Mesothelial cell of epicardium (in vitro differentiated cells): ENCODE measurements around the gene LSMEM2. TPM values are rescaled to one million over a fixed set of nuclear protein-coding genes. Genes with fewer than 3 reads are reported as not detected.

Source experiments
- DNase-seq, 2 experiments: peaks; one replicate each; pipeline ENCODE4 v3.0.0; 2021; ENCODE audit warnings: low spot score in 2 of 2; ENCODE audit not compliant: unreplicated experiment in 2 of 2
- H3K27ac Mint-ChIP-seq: 2 replicates; pipeline ENCODE4 v1.8.0; 2021; ENCODE audit warnings: mixed read lengths
- H3K27me3 Mint-ChIP-seq: 2 replicates; pipeline ENCODE4 v1.8.0; 2021; ENCODE audit warnings: low read depth, mixed read lengths
- H3K36me3 Mint-ChIP-seq: 2 replicates; pipeline ENCODE4 v1.8.0; 2021; ENCODE audit warnings: mixed read lengths
- H3K4me1 Mint-ChIP-seq: 2 replicates; pipeline ENCODE4 v1.8.0; 2021; ENCODE audit warnings: mixed read lengths
- H3K4me3 Mint-ChIP-seq: 2 replicates; pipeline ENCODE4 v1.8.0; 2021; ENCODE audit warnings: mild to moderate bottlenecking, moderate library complexity, mixed read lengths
- H3K9me3 Mint-ChIP-seq: 2 replicates; pipeline ENCODE4 v1.8.0; 2021; ENCODE audit warnings: mixed read lengths
- total RNA-seq: library from RNA; stranded (reverse); gene quantifications from 3 replicates; pipeline ENCODE4 v1.2.1, GENCODE V29; 2021
- TF ChIP-seq, protein P1 (sequence below): fragments of 200-600 bp; sonication (generic); IDR thresholded peaks from one replicate; pipeline ENCODE4 v1.5.0; 2021; ENCODE audit warnings: antibody characterized with exemption; ENCODE audit not compliant: unreplicated experiment

LSMEM2 gene
- total RNA-seq, 1 donor from 2014 or later = 0.38 TPM

DNA sequence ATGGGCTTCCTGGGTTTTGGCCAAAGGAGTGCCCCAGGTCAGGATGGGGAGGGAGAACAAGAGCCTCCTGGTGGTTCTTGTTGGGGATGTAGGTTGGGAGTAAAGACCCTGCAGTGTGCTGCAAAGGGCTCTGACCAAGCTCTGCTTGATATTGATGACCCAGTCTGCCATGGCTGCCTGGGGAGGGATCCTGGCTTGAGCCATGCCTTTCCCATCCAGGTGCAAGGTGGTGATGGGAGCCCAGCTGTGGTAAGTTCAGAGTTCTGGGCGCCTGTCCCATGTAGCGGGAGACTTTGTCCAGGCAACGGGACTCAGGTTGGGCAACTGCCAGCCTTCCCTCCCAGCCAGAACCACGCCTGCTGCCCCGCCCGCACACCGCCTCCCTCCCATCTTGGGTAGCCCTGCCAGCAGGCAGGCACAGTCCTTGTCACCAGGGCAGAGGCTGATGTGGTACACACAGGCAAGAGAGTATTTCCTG is 40.3 kb upstream of the LSMEM2 start:
- H3K4me3 Mint-ChIP-seq = peak overlapping the region; percentile 98
- no peak for DNase-seq
- H3K27me3 Mint-ChIP-seq = no peaks in the 10 kb centered on the region
- peak overlapping the region; percentile 94 for H3K27ac Mint-ChIP-seq
- TF ChIP-seq, protein P1, sequence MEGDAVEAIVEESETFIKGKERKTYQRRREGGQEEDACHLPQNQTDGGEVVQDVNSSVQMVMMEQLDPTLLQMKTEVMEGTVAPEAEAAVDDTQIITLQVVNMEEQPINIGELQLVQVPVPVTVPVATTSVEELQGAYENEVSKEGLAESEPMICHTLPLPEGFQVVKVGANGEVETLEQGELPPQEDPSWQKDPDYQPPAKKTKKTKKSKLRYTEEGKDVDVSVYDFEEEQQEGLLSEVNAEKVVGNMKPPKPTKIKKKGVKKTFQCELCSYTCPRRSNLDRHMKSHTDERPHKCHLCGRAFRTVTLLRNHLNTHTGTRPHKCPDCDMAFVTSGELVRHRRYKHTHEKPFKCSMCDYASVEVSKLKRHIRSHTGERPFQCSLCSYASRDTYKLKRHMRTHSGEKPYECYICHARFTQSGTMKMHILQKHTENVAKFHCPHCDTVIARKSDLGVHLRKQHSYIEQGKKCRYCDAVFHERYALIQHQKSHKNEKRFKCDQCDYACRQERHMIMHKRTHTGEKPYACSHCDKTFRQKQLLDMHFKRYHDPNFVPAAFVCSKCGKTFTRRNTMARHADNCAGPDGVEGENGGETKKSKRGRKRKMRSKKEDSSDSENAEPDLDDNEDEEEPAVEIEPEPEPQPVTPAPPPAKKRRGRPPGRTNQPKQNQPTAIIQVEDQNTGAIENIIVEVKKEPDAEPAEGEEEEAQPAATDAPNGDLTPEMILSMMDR = no peak
- H3K36me3 Mint-ChIP-seq = no peaks in the 10 kb centered on the region
- H3K4me1 Mint-ChIP-seq = peaks cover 46% of the 10 kb centered on the region
- H3K9me3 Mint-ChIP-seq = no peaks in the 10 kb centered on the region

DNA sequence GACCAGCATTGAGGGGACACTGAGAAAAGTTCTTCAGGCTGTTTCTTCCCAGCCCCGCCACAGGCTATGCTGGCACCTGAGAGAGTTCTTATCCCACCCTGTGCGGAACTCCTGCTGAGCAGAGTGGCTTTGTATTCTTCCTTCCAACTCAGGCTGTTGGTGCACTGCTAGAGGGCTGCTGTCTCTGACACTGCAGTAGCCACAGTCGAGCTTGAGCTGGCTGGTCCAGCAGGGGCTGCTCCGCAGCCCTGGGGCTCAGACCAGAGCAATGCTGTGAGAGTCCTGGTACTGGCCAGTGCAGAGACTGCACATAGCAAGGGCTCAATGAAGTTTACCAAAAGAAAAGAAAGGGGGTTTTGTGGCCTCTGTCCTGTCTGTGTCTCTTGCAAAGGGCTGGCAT is 39.2 kb upstream of the LSMEM2 start:
- Mint-ChIP-seq H3K4me1 (peaks cover 45% of the 10 kb centered on the region), H3K27me3 (no peaks in the 10 kb centered on the region), H3K9me3 (no peaks in the 10 kb centered on the region), H3K36me3 (no peaks in the 10 kb centered on the region), H3K4me3 (peak overlapping the region; percentile 98), H3K27ac (peak overlapping the region; percentile 64)
- DNase-seq = no peak
- TF ChIP-seq, protein P1 = no peak

DNA sequence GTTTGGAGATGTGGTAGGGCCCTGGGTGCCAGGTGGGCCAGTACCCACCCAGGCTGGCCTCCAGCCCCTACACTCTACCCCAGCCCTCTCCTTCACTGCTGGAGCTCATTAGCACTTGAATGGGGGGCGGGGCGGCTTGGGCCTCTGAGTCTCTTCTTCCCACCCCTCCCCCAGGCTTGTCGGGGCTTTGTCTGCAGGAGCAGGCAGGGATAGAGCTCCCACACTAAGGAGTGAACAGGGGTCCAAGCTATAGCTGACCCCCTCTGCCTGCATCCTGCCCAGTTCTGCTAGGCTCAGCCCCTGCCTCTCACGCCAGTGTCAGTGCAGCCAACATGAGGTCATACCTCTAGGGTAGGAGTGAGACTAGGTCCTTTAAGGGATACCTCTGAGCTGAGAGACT is 37.7 kb upstream of the LSMEM2 start:
- no peaks in the 10 kb centered on the region for H3K9me3 Mint-ChIP-seq
- peak overlapping the region; percentile 83 for H3K27ac Mint-ChIP-seq
- peaks cover 52% of the 10 kb centered on the region for H3K4me1 Mint-ChIP-seq
- H3K4me3 Mint-ChIP-seq = no peak overlapping the region
- no peaks in the 10 kb centered on the region for H3K27me3 Mint-ChIP-seq
- no peaks in the 10 kb centered on the region for H3K36me3 Mint-ChIP-seq
- no peak for DNase-seq
- TF ChIP-seq, protein P1 = no peak

DNA sequence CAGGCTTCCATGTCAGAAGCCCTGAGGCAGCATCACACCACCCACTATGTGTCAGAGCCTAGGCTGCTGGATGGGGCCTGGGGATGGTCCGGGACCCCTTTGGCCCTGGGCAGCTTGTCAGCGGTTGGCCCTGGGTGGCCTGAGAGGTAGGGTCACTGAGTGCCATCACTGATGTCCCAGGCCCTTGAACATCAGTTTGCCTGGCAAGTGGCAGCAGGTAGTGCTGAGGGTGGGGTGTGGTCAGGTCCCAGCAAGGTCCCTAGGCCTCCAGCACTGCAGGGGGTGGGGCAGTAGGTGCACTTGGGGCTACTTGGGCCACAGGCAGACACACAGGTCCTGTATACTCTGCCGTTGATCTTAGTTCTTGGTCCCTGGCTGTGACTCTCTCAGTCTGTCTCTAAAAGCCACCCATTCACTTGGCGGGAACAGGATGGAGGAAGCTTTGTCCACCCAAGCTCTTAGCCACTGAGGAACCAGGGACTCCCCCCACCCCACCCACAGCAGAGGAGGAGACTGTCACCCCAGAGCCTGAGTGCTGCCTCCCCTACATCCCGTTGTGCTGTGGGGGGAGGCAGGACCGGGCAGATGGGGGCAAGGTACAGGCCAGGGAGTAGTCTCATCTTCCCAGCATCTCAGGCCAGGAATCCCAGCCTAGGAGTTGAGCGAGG is 37.0 kb upstream of the LSMEM2 start:
- TF ChIP-seq, protein P1 = no peak
- no peak for DNase-seq
- no peaks in the 10 kb centered on the region for H3K36me3 Mint-ChIP-seq
- no peaks in the 10 kb centered on the region for H3K9me3 Mint-ChIP-seq
- no peak overlapping the region for H3K4me3 Mint-ChIP-seq
- H3K27ac Mint-ChIP-seq = no peak overlapping the region
- no peaks in the 10 kb centered on the region for H3K27me3 Mint-ChIP-seq
- peaks cover 57% of the 10 kb centered on the region for H3K4me1 Mint-ChIP-seq

DNA sequence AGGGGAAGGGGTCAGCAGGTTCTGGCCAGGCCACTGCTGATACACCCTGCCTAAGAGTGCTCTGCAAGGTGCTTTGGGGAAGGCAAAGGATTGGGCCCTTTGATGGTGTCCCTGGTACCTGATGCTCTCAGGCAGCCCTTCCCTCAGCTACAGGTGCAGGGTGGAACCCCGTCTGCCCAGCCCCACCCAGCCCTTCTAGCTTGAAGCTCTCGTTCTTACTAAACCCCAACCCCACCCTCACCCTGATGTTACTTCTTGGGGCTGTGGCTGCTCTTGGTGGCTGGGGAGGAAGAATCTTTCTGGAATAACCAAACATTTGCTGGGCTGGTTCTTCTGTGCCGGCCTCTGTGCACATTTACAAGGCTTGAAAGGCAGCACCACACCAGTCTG is 36.5 kb upstream of the LSMEM2 start:
- no peak overlapping the region for H3K4me3 Mint-ChIP-seq
- TF ChIP-seq, protein P1 = no peak
- no peaks in the 10 kb centered on the region for H3K36me3 Mint-ChIP-seq
- peak overlapping the region; percentile 64 for H3K27ac Mint-ChIP-seq
- no peaks in the 10 kb centered on the region for H3K9me3 Mint-ChIP-seq
- H3K27me3 Mint-ChIP-seq = no peaks in the 10 kb centered on the region
- peaks cover 57% of the 10 kb centered on the region for H3K4me1 Mint-ChIP-seq
- no peak for DNase-seq
